K562 (cell line): Measurements from ENCODE around the gene NAPB. TPM values are rescaled to one million over a fixed set of nuclear protein-coding genes. Genes with fewer than 3 reads are reported as not detected.

Experiments used
- polyA plus RNA-seq, 8 experiments: library from polyadenylated mRNA; depleted of rRNA in 4 of 8; stranded (reverse) in 5 of 8; unstranded in 3 of 8; fragments of >200 nt; fragmentation: Nextera tagmentation in 2 of 8; fragmentation: Illumina TruSeq in 1 of 8; extraction: Ambion mirVana in 2 of 8; extraction: Trizol in 1 of 8; gene quantifications; 2 replicates each; pipeline versions ENCODE4 v1.2.1 to v1.2.3, GENCODE V29; 2011 to 2014; ENCODE audit warnings: inconsistent platforms in 1 of 8, missing spikeins in 1 of 8
- total RNA-seq, 7 experiments: library from RNA; depleted of rRNA in 6 of 7; stranded (reverse); fragments of >200 nt in 6 of 7; fragmentation: Illumina TruSeq in 2 of 7; extraction: Trizol in 2 of 7; gene quantifications; 2 replicates each; pipeline versions ENCODE4 v1.2.1 to v1.2.3, GENCODE V29; 2011 to 2021; ENCODE audit warnings: low replicate concordance in 1 of 7
- TF ChIP-seq, protein P1 (sequence below): fragments of 450-650 bp; IDR thresholded peaks from 2 replicates; pipeline ENCODE4 v1.6.1; 2016; ENCODE audit warnings: mild to moderate bottlenecking, moderate library complexity

The NAPB gene
- total and polyA plus RNA-seq, 9 of the 15 experiments (the other 6 are each of a cell fraction or from before 2014, with no cell fraction given), result 1.4 to 7.7 (median 5.2) TPM

- TF ChIP-seq, protein P1, sequence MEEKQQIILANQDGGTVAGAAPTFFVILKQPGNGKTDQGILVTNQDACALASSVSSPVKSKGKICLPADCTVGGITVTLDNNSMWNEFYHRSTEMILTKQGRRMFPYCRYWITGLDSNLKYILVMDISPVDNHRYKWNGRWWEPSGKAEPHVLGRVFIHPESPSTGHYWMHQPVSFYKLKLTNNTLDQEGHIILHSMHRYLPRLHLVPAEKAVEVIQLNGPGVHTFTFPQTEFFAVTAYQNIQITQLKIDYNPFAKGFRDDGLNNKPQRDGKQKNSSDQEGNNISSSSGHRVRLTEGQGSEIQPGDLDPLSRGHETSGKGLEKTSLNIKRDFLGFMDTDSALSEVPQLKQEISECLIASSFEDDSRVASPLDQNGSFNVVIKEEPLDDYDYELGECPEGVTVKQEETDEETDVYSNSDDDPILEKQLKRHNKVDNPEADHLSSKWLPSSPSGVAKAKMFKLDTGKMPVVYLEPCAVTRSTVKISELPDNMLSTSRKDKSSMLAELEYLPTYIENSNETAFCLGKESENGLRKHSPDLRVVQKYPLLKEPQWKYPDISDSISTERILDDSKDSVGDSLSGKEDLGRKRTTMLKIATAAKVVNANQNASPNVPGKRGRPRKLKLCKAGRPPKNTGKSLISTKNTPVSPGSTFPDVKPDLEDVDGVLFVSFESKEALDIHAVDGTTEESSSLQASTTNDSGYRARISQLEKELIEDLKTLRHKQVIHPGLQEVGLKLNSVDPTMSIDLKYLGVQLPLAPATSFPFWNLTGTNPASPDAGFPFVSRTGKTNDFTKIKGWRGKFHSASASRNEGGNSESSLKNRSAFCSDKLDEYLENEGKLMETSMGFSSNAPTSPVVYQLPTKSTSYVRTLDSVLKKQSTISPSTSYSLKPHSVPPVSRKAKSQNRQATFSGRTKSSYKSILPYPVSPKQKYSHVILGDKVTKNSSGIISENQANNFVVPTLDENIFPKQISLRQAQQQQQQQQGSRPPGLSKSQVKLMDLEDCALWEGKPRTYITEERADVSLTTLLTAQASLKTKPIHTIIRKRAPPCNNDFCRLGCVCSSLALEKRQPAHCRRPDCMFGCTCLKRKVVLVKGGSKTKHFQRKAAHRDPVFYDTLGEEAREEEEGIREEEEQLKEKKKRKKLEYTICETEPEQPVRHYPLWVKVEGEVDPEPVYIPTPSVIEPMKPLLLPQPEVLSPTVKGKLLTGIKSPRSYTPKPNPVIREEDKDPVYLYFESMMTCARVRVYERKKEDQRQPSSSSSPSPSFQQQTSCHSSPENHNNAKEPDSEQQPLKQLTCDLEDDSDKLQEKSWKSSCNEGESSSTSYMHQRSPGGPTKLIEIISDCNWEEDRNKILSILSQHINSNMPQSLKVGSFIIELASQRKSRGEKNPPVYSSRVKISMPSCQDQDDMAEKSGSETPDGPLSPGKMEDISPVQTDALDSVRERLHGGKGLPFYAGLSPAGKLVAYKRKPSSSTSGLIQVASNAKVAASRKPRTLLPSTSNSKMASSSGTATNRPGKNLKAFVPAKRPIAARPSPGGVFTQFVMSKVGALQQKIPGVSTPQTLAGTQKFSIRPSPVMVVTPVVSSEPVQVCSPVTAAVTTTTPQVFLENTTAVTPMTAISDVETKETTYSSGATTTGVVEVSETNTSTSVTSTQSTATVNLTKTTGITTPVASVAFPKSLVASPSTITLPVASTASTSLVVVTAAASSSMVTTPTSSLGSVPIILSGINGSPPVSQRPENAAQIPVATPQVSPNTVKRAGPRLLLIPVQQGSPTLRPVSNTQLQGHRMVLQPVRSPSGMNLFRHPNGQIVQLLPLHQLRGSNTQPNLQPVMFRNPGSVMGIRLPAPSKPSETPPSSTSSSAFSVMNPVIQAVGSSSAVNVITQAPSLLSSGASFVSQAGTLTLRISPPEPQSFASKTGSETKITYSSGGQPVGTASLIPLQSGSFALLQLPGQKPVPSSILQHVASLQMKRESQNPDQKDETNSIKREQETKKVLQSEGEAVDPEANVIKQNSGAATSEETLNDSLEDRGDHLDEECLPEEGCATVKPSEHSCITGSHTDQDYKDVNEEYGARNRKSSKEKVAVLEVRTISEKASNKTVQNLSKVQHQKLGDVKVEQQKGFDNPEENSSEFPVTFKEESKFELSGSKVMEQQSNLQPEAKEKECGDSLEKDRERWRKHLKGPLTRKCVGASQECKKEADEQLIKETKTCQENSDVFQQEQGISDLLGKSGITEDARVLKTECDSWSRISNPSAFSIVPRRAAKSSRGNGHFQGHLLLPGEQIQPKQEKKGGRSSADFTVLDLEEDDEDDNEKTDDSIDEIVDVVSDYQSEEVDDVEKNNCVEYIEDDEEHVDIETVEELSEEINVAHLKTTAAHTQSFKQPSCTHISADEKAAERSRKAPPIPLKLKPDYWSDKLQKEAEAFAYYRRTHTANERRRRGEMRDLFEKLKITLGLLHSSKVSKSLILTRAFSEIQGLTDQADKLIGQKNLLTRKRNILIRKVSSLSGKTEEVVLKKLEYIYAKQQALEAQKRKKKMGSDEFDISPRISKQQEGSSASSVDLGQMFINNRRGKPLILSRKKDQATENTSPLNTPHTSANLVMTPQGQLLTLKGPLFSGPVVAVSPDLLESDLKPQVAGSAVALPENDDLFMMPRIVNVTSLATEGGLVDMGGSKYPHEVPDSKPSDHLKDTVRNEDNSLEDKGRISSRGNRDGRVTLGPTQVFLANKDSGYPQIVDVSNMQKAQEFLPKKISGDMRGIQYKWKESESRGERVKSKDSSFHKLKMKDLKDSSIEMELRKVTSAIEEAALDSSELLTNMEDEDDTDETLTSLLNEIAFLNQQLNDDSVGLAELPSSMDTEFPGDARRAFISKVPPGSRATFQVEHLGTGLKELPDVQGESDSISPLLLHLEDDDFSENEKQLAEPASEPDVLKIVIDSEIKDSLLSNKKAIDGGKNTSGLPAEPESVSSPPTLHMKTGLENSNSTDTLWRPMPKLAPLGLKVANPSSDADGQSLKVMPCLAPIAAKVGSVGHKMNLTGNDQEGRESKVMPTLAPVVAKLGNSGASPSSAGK, result no peak
These were observed 38.3 kb upstream of the NAPB start (continued) for GRCh38 chr20:23459461-23460150.
